Liver (tissue), 9 donors: ENCODE data around the gene CFAP298. TPM values are rescaled to one million over a fixed set of nuclear protein-coding genes. Genes with fewer than 3 reads are reported as not detected.

Experiments used
- DNase-seq: peaks from one replicate; pipeline ENCODE4 v3.0.0-alpha.2; 2017; ENCODE audit warnings: low spot score
- H3K27ac ChIP-seq, 2 donors: one replicate each; pipeline ENCODE4 v1.7.0; 2013; ENCODE audit warnings: inconsistent platforms in 2 of 2, low read length in 2 of 2, control low read depth in 1 of 2, low read depth in 1 of 2, mild to moderate bottlenecking in 1 of 2
- H3K27me3 ChIP-seq, 4 donors: one replicate each; pipeline versions ENCODE4 v1.6.1 to v1.7.0; 2013; ENCODE audit warnings: low read length in 3 of 4, inconsistent platforms in 1 of 4, mild to moderate bottlenecking in 1 of 4, moderate library complexity in 1 of 4; ENCODE audit not compliant: control insufficient read depth in 4 of 4, insufficient read depth in 4 of 4
- H3K36me3 ChIP-seq, 4 donors: one replicate each; pipeline versions ENCODE4 v1.6.1 to v1.7.0; 2013; ENCODE audit warnings: low read length in 3 of 4, mild to moderate bottlenecking in 3 of 4, low read depth in 1 of 4, moderate library complexity in 1 of 4; ENCODE audit not compliant: control insufficient read depth in 4 of 4, insufficient read depth in 3 of 4
- H3K4me1 ChIP-seq, 4 donors: one replicate each; pipeline versions ENCODE4 v1.6.1 to v1.7.0; 2013; ENCODE audit warnings: low read length in 3 of 4, mild to moderate bottlenecking in 3 of 4, moderate library complexity in 1 of 4; ENCODE audit not compliant: control insufficient read depth in 4 of 4, insufficient read depth in 4 of 4
- H3K4me3 ChIP-seq, 3 donors: one replicate each; pipeline versions ENCODE4 v1.6.1 to v1.7.0; 2013; ENCODE audit warnings: low read length in 3 of 3, control low read depth in 1 of 3, low read depth in 1 of 3, mild to moderate bottlenecking in 1 of 3
- H3K9ac ChIP-seq, 2 donors: one replicate each; pipeline ENCODE4 v1.7.0; 2013; ENCODE audit warnings: low read length in 2 of 2, mild to moderate bottlenecking in 2 of 2, moderate library complexity in 2 of 2, control low read depth in 1 of 2, low read depth in 1 of 2
- H3K9me3 ChIP-seq, 4 donors: one replicate each; pipeline versions ENCODE4 v1.6.1 to v1.7.0; 2013; ENCODE audit warnings: low read length in 3 of 4; ENCODE audit not compliant: control insufficient read depth in 4 of 4
- EGR1 ChIP-seq, 2 donors: IDR thresholded peaks; 2 replicates each; pipeline ENCODE4 v1.6.1; 2016 to 2018; ENCODE audit warnings: antibody characterized with exemption in 2 of 2, low read depth in 2 of 2
- FOXA1 ChIP-seq: IDR thresholded peaks from 2 replicates; pipeline ENCODE4 v1.6.1; 2016; ENCODE audit warnings: antibody characterized with exemption
- FOXA2 ChIP-seq: IDR thresholded peaks from 2 replicates; pipeline ENCODE4 v1.6.1; 2016; ENCODE audit warnings: antibody characterized with exemption
- JUND ChIP-seq, 2 donors: IDR thresholded peaks; 2 replicates each; pipeline ENCODE4 v1.6.1; 2016; ENCODE audit warnings: antibody characterized with exemption in 2 of 2
- NR2F2 ChIP-seq: IDR thresholded peaks from 2 replicates; pipeline ENCODE4 v1.6.1; 2016; ENCODE audit warnings: antibody characterized with exemption
- RXRA ChIP-seq, 2 donors: IDR thresholded peaks; 2 replicates each; pipeline ENCODE4 v1.6.1; 2017 to 2018; ENCODE audit warnings: antibody characterized with exemption in 2 of 2, mild to moderate bottlenecking in 1 of 2
- SP1 ChIP-seq: IDR thresholded peaks from 2 replicates; pipeline ENCODE4 v1.6.1; 2018; ENCODE audit warnings: antibody characterized with exemption, mild to moderate bottlenecking
- TAF1 ChIP-seq: conservative IDR thresholded peaks from 2 replicates; pipeline ENCODE4 v1.6.1; 2016; ENCODE audit warnings: antibody characterized with exemption, mild to moderate bottlenecking
- WGBS: extraction: QIAGEN DNeasy Blood & Tissue Kit; methylation state at CpG from one replicate; pipeline ENCODE4 v1.1.7; 2013; 5-methylcytosine and 5-hydroxymethylcytosine counted together
- polyA plus RNA-seq, 2 donors: library from polyadenylated mRNA; stranded (reverse) in 1 of 2; unstranded in 1 of 2; fragments of 200-250 nt in 1 of 2; fragments of >200 nt in 1 of 2; fragmentation: Nextera tagmentation in 1 of 2; extraction: Ambion mirVana in 1 of 2; gene quantifications; one replicate each; pipeline versions ENCODE4 v1.2.1 to v1.2.3, GENCODE V29; 2013 to 2015
- total RNA-seq, 2 donors: library from RNA; depleted of rRNA; stranded (reverse); fragments of >200 nt; gene quantifications; one replicate each; pipeline ENCODE4 v1.2.3, GENCODE V29; 2014
- TF ChIP-seq, protein P1 (sequence below): IDR thresholded peaks from 2 replicates; pipeline ENCODE4 v1.6.1; 2016; ENCODE audit warnings: antibody characterized with exemption
- TF ChIP-seq, protein P2 (sequence below): IDR thresholded peaks from 2 replicates; pipeline ENCODE4 v1.6.1; 2016; ENCODE audit warnings: antibody characterized with exemption
- TF ChIP-seq, protein P3 (sequence below): fragments of 150-350 bp; IDR thresholded peaks from 2 replicates; pipeline ENCODE4 v1.5.1; 2017; ENCODE audit warnings: improper control_type of control experiment, low read depth, low read length; ENCODE audit not compliant: missing input control
- TF ChIP-seq, protein P4 (sequence below): IDR thresholded peaks from 2 replicates; pipeline ENCODE4 v1.6.1; 2016; ENCODE audit warnings: antibody characterized with exemption, mild to moderate bottlenecking
- donor health status: healthy.
- donor health status: healthy.
- donor health status: healthy.
- donor health status: healthy.
- donor health status: healthy.

CFAP298 gene
- total and polyA plus RNA-seq, 4 donors = 13.1 to 19.8 (median 15.3) TPM

DNA sequence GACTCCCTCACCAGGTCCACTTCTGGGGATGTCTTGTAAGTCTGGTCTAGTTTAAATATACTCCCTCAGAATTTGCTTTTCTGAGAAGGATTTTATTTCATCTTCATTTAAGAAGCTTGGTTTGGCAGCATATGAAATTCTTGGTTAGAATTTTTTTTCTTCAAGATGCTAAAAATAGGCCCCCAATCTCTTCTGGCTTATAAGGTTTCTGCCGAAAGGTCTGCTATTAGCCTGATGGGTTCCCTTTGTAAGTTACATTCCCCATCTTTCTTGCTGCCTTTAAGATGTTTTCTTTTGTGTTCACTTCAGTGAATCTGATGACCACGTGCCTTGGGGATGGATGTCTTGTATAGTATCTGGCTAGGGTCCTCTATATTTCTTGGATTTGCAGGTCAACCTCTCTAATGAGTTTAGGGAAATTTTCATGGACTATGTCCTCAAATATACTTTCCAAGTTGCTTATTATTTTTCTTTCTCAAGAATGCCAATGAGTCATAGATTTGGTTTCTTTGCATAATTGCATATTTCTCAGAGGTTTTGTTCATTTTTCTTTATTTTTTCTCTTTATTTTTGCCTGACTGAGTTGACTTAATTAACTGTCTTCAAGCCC lies 46.2 kb downstream of the CFAP298 start:
- Histone ChIP-seq H3K9me3 (no peaks in the 10 kb centered on the region), H3K4me1 (peaks cover 0 to 12% (median 7%) of the 10 kb centered on the region in 4 donors), H3K4me3 (no peak overlapping the region), H3K27ac (no peak overlapping the region), H3K27me3 (no peaks in the 10 kb centered on the region), H3K9ac (no peak overlapping the region), H3K36me3 (no peaks in the 10 kb centered on the region)
- TF ChIP-seq, protein P1, sequence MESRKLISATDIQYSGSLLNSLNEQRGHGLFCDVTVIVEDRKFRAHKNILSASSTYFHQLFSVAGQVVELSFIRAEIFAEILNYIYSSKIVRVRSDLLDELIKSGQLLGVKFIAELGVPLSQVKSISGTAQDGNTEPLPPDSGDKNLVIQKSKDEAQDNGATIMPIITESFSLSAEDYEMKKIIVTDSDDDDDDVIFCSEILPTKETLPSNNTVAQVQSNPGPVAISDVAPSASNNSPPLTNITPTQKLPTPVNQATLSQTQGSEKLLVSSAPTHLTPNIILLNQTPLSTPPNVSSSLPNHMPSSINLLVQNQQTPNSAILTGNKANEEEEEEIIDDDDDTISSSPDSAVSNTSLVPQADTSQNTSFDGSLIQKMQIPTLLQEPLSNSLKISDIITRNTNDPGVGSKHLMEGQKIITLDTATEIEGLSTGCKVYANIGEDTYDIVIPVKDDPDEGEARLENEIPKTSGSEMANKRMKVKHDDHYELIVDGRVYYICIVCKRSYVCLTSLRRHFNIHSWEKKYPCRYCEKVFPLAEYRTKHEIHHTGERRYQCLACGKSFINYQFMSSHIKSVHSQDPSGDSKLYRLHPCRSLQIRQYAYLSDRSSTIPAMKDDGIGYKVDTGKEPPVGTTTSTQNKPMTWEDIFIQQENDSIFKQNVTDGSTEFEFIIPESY = no peak
- no peak for TF ChIP-seq RXRA (IDR thresholded peaks at IDR 0.05)
- no peak for TF ChIP-seq EGR1 (IDR thresholded peaks at IDR 0.05; ENCODE audit: low read depth in 2 of 2)
- TF ChIP-seq SP1 = no peak
- TF ChIP-seq, protein P2, sequence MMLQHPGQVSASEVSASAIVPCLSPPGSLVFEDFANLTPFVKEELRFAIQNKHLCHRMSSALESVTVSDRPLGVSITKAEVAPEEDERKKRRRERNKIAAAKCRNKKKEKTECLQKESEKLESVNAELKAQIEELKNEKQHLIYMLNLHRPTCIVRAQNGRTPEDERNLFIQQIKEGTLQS = no peak
- no peak for TF ChIP-seq JUND (IDR thresholded peaks at IDR 0.05)
- WGBS = 96% methylated on average over 2 of the region's 2 CpGs
- DNase-seq = no peak

DNA sequence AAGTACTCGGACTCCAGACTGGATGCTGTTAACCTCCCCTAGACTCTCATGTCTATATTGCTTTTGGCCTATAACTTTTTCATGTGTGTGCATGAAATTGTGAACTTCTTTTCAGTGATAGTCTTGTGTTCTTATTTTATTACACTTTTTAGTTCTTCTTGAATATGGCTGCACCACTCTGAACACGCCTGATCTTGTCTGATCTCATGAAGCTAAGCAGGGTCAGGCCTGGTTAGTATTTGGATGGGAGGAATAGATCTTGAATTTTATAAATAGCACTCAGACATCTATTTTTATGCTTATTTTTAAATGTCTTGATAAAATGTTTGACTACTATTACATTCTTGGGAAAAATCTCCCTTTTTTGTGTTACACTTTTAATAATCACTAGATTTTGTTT lies 49.3 kb downstream of the CFAP298 start:
- WGBS = 94% methylated on average over 2 of the region's 2 CpGs
- no peaks in the 10 kb centered on the region for H3K4me1 ChIP-seq
- H3K27me3 ChIP-seq = no peaks in the 10 kb centered on the region
- H3K27ac ChIP-seq = no peak overlapping the region
- TF ChIP-seq RXRA (IDR thresholded peaks at IDR 0.05) (no peak), NR2F2 (no peak), TAF1 (no peak), FOXA2 (no peak), FOXA1 (no peak)
- TF ChIP-seq, protein P1 = no peak
- TF ChIP-seq, protein P3, sequence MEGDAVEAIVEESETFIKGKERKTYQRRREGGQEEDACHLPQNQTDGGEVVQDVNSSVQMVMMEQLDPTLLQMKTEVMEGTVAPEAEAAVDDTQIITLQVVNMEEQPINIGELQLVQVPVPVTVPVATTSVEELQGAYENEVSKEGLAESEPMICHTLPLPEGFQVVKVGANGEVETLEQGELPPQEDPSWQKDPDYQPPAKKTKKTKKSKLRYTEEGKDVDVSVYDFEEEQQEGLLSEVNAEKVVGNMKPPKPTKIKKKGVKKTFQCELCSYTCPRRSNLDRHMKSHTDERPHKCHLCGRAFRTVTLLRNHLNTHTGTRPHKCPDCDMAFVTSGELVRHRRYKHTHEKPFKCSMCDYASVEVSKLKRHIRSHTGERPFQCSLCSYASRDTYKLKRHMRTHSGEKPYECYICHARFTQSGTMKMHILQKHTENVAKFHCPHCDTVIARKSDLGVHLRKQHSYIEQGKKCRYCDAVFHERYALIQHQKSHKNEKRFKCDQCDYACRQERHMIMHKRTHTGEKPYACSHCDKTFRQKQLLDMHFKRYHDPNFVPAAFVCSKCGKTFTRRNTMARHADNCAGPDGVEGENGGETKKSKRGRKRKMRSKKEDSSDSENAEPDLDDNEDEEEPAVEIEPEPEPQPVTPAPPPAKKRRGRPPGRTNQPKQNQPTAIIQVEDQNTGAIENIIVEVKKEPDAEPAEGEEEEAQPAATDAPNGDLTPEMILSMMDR = no peak
- TF ChIP-seq, protein P4, sequence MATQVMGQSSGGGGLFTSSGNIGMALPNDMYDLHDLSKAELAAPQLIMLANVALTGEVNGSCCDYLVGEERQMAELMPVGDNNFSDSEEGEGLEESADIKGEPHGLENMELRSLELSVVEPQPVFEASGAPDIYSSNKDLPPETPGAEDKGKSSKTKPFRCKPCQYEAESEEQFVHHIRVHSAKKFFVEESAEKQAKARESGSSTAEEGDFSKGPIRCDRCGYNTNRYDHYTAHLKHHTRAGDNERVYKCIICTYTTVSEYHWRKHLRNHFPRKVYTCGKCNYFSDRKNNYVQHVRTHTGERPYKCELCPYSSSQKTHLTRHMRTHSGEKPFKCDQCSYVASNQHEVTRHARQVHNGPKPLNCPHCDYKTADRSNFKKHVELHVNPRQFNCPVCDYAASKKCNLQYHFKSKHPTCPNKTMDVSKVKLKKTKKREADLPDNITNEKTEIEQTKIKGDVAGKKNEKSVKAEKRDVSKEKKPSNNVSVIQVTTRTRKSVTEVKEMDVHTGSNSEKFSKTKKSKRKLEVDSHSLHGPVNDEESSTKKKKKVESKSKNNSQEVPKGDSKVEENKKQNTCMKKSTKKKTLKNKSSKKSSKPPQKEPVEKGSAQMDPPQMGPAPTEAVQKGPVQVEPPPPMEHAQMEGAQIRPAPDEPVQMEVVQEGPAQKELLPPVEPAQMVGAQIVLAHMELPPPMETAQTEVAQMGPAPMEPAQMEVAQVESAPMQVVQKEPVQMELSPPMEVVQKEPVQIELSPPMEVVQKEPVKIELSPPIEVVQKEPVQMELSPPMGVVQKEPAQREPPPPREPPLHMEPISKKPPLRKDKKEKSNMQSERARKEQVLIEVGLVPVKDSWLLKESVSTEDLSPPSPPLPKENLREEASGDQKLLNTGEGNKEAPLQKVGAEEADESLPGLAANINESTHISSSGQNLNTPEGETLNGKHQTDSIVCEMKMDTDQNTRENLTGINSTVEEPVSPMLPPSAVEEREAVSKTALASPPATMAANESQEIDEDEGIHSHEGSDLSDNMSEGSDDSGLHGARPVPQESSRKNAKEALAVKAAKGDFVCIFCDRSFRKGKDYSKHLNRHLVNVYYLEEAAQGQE = no peak
- H3K9me3 ChIP-seq = no peaks in the 10 kb centered on the region
- no peak overlapping the region for H3K4me3 ChIP-seq
- no peak overlapping the region for H3K9ac ChIP-seq
- no peak for DNase-seq
- no peaks in the 10 kb centered on the region for H3K36me3 ChIP-seq
